H9 (cell line): Measurements from ENCODE around the gene NRP2. TPM values are rescaled to one million over a fixed set of nuclear protein-coding genes. Genes with fewer than 3 reads are reported as not detected.

Source experiments
- DNase-seq: peaks from one replicate; pipeline ENCODE4 v3.0.0-alpha.2; 2017
- H2AFZ ChIP-seq: one replicate; pipeline ENCODE4 v1.6.1; 2013; ENCODE audit warnings: mild to moderate bottlenecking, low read length, control low read depth, moderate library complexity
- H2AK5ac ChIP-seq: 2 replicates; pipeline ENCODE4 v1.6.1; 2013; ENCODE audit warnings: low read length, control low read depth, mixed read lengths; ENCODE audit not compliant: insufficient read length
- H2BK120ac ChIP-seq: one replicate; pipeline ENCODE4 v1.6.1; 2013; ENCODE audit warnings: low read depth, mild to moderate bottlenecking, low read length, control low read depth, inconsistent platforms; ENCODE audit not compliant: poor library complexity, severe bottlenecking
- H2BK12ac ChIP-seq: 2 replicates; pipeline ENCODE4 v1.6.1; 2013; ENCODE audit warnings: low read length, control low read depth, mixed read lengths, low read depth; ENCODE audit not compliant: insufficient read length
- H2BK15ac ChIP-seq: 2 replicates; pipeline ENCODE4 v1.6.1; 2013; ENCODE audit warnings: low read depth, low read length, control low read depth
- H2BK20ac ChIP-seq: one replicate; pipeline ENCODE4 v1.6.1; 2013; ENCODE audit warnings: low read depth, mild to moderate bottlenecking, low read length, control low read depth, inconsistent platforms; ENCODE audit not compliant: poor library complexity, severe bottlenecking
- H2BK5ac ChIP-seq: 2 replicates; pipeline ENCODE4 v1.6.1; 2013; ENCODE audit warnings: low read length, control low read depth, mixed read lengths; ENCODE audit not compliant: insufficient read length
- H3K14ac ChIP-seq: 2 replicates; pipeline ENCODE4 v1.6.1; 2013; ENCODE audit warnings: low read length, control low read depth; ENCODE audit not compliant: insufficient read depth
- H3K18ac ChIP-seq: 2 replicates; pipeline ENCODE4 v1.6.1; 2013; ENCODE audit warnings: low read depth, mild to moderate bottlenecking, mixed read lengths, low read length, control low read depth; ENCODE audit not compliant: insufficient read length
- H3K23ac ChIP-seq: 2 replicates; pipeline ENCODE4 v1.6.1; 2013; ENCODE audit warnings: low read length, control low read depth, mixed read lengths, low read depth; ENCODE audit not compliant: insufficient read length
- H3K23me2 ChIP-seq: 2 replicates; pipeline ENCODE4 v1.6.1; 2013; ENCODE audit warnings: low read depth, mild to moderate bottlenecking, mixed read lengths, low read length, control low read depth; ENCODE audit not compliant: insufficient read length, poor library complexity, severe bottlenecking
- H3K27ac ChIP-seq: 2 replicates; pipeline ENCODE4 v1.5.1; 2013; ENCODE audit warnings: low read length, control low read depth, mixed read lengths, low read depth; ENCODE audit not compliant: insufficient read length
- H3K27me3 ChIP-seq: 2 replicates; pipeline ENCODE4 v1.6.1; 2013; ENCODE audit warnings: low read length, control low read depth, inconsistent platforms; ENCODE audit not compliant: insufficient read depth
- H3K4ac ChIP-seq: 2 replicates; pipeline ENCODE4 v1.6.1; 2013; ENCODE audit warnings: low read depth, mild to moderate bottlenecking, control low read depth, inconsistent platforms, low read length, moderate library complexity
- H3K4me1 ChIP-seq: 2 replicates; pipeline ENCODE4 v1.6.1; 2013; ENCODE audit warnings: low read length, control low read depth, inconsistent platforms; ENCODE audit not compliant: insufficient read depth
- H3K4me2 ChIP-seq: 2 replicates; pipeline ENCODE4 v1.6.1; 2013; ENCODE audit warnings: low read length, control low read depth, mixed read lengths; ENCODE audit not compliant: insufficient read length, insufficient read depth
- H3K56ac ChIP-seq: 2 replicates; pipeline ENCODE4 v1.6.1; 2013; ENCODE audit warnings: low read depth, mild to moderate bottlenecking, mixed read lengths, low read length, control low read depth; ENCODE audit not compliant: insufficient read length
- H3K79me1 ChIP-seq: 2 replicates; pipeline ENCODE4 v1.6.1; 2013; ENCODE audit warnings: low read depth, mild to moderate bottlenecking, moderate library complexity, low read length, control low read depth, inconsistent platforms; ENCODE audit not compliant: insufficient read depth, poor library complexity, severe bottlenecking
- H3K79me2 ChIP-seq: 2 replicates; pipeline ENCODE4 v1.6.1; 2013; ENCODE audit warnings: low read length, control low read depth, inconsistent platforms; ENCODE audit not compliant: insufficient read depth
- H3K9ac ChIP-seq: 2 replicates; pipeline ENCODE4 v1.6.1; 2013; ENCODE audit warnings: low read length, control low read depth, mixed read lengths; ENCODE audit not compliant: insufficient read length; ENCODE audit errors: extremely low read depth
- H3K9me3 ChIP-seq: one replicate; pipeline ENCODE4 v1.6.1; 2013; ENCODE audit warnings: low read depth, low read length, inconsistent platforms; ENCODE audit not compliant: control insufficient read depth
- H3T11ph ChIP-seq: one replicate; pipeline ENCODE4 v1.6.1; 2013; ENCODE audit warnings: mild to moderate bottlenecking, low read length, control low read depth, inconsistent platforms
- H4K20me1 ChIP-seq: one replicate; pipeline ENCODE4 v1.6.1; 2013; ENCODE audit not compliant: control insufficient read depth, insufficient read length, insufficient read depth
- H4K5ac ChIP-seq: 2 replicates; pipeline ENCODE4 v1.6.1; 2013; ENCODE audit warnings: low read depth, mild to moderate bottlenecking, mixed read lengths, low read length, control low read depth; ENCODE audit not compliant: insufficient read length
- H4K8ac ChIP-seq: replicated peaks from 2 replicates; pipeline ENCODE4 v1.6.1; 2013; ENCODE audit warnings: low read length, control low read depth, mixed read lengths, low read depth; ENCODE audit not compliant: insufficient read length
- H4K91ac ChIP-seq: 2 replicates; pipeline ENCODE4 v1.6.1; 2013; ENCODE audit warnings: low read depth, mild to moderate bottlenecking, moderate library complexity, mixed read lengths, low read length, control low read depth; ENCODE audit not compliant: insufficient read length
- H3K27ac Mint-ChIP-seq, 3 experiments: 2 replicates in 2 of 3; 3 replicates in 1 of 3; pipeline ENCODE4 v1.8.0; 2020 to 2021; ENCODE audit warnings: mixed read lengths in 3 of 3, mild to moderate bottlenecking in 1 of 3, moderate library complexity in 1 of 3
- H3K27me3 Mint-ChIP-seq: 2 replicates; pipeline ENCODE4 v1.8.0; 2021; ENCODE audit warnings: low read depth, mild to moderate bottlenecking, moderate library complexity, mixed read lengths
- H3K36me3 Mint-ChIP-seq, 3 experiments: 2 replicates in 2 of 3; 3 replicates in 1 of 3; pipeline ENCODE4 v1.8.0; 2020 to 2021; ENCODE audit warnings: low read depth in 3 of 3, mixed read lengths in 3 of 3; ENCODE audit not compliant: insufficient read depth in 1 of 3
- H3K4me1 Mint-ChIP-seq, 2 experiments: 2 replicates each; pipeline ENCODE4 v1.8.0; 2020; ENCODE audit warnings: mixed read lengths in 2 of 2
- H3K4me3 Mint-ChIP-seq, 2 experiments: 2 replicates in 1 of 2; 3 replicates in 1 of 2; pipeline ENCODE4 v1.8.0; 2020 to 2021; ENCODE audit warnings: mild to moderate bottlenecking in 2 of 2, mixed read lengths in 2 of 2, moderate library complexity in 1 of 2
- H3K9me3 Mint-ChIP-seq, 2 experiments: 2 replicates in 1 of 2; 3 replicates in 1 of 2; pipeline ENCODE4 v1.8.0; 2020; ENCODE audit warnings: mild to moderate bottlenecking in 2 of 2, mixed read lengths in 2 of 2, moderate library complexity in 1 of 2
- WGBS: extraction: QIAGEN DNeasy Blood & Tissue Kit; methylation state at CpG from one replicate; pipeline ENCODE4 v1.1.7; 2013; ENCODE audit warnings: missing lambda C conversion rate, low lambda C conversion rate, mixed read lengths; ENCODE audit not compliant: insufficient read length; ENCODE audit errors: extremely low coverage; 5-methylcytosine and 5-hydroxymethylcytosine counted together
- total RNA-seq: library from RNA; stranded (reverse); gene quantifications from 2 replicates; pipeline ENCODE4 v1.2.1, GENCODE V29; 2021
- TF ChIP-seq, protein P1 (sequence below): fragments of 200-600 bp; sonication (generic); conservative IDR thresholded peaks from 3 replicates; pipeline ENCODE4 v1.8.0; 2021; ENCODE audit warnings: antibody characterized with exemption, mild to moderate bottlenecking

NRP2 gene
- total RNA-seq, 1 experiment from 2014 or later, result 19.7 TPM

DNA sequence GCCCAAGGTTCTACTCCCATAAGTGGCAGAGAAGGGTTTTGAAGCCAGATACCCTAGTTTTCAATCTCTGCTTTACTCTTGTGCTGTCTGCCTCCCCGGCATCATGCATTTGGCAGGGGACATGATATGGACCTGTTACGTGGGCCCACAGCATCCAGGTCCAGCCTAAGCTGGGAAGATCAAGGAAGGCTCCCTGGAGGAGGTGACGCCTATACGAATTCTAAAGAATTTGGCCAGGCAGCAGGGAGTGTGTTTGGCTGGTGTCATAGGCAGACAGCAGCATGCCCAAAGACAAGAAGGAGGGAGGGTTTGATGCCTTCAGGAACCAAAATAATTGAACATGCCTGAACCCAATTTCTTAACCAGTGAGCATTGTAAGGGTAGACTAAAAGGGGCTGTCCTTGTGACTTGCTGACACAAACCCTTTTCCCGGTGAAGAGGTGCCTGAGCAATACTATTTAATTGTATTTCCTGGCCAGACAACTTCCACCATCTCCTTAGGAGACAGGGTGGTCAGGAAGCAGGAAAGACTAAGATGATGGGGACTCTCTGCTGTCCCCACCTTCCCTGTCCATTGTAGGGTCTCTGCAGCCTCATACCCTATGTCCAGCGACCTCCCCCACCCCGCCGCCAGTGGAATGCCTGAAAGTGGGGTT is 21.3 kb downstream of the NRP2 start:
- Histone ChIP-seq H3K23ac (no peak overlapping the region), H2BK5ac (no peak overlapping the region), H4K91ac (no peak overlapping the region), H4K5ac (no peak overlapping the region), H2BK12ac (no peak overlapping the region), H3K4ac (no peak overlapping the region), H3K79me1 (no peaks in the 10 kb centered on the region), H3T11ph (no peak overlapping the region), H3K4me2 (no peak overlapping the region), H3K56ac (no peak overlapping the region), H3K14ac (no peak overlapping the region; the same call in 1 of the 2 replicates), H3K18ac (no peak overlapping the region), H2BK15ac (no peak overlapping the region), H3K23me2 (no peaks in the 10 kb centered on the region), H2BK120ac (no peak overlapping the region), H2AK5ac (no peak overlapping the region), H3K27me3 (no peaks in the 10 kb centered on the region), H4K8ac (no peak overlapping the region), H3K9me3 (no peaks in the 10 kb centered on the region), H4K20me1 (no peaks in the 10 kb centered on the region), H3K4me1 (peaks cover 21% of the 10 kb centered on the region), H3K9ac (no peak overlapping the region), H3K79me2 (no peaks in the 10 kb centered on the region), H2AFZ (no peak overlapping the region), H2BK20ac (no peak overlapping the region), H3K27ac (no peak overlapping the region)
- TF ChIP-seq, protein P1, sequence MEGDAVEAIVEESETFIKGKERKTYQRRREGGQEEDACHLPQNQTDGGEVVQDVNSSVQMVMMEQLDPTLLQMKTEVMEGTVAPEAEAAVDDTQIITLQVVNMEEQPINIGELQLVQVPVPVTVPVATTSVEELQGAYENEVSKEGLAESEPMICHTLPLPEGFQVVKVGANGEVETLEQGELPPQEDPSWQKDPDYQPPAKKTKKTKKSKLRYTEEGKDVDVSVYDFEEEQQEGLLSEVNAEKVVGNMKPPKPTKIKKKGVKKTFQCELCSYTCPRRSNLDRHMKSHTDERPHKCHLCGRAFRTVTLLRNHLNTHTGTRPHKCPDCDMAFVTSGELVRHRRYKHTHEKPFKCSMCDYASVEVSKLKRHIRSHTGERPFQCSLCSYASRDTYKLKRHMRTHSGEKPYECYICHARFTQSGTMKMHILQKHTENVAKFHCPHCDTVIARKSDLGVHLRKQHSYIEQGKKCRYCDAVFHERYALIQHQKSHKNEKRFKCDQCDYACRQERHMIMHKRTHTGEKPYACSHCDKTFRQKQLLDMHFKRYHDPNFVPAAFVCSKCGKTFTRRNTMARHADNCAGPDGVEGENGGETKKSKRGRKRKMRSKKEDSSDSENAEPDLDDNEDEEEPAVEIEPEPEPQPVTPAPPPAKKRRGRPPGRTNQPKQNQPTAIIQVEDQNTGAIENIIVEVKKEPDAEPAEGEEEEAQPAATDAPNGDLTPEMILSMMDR, result no peak
- Mint-ChIP-seq H3K36me3 (peaks cover 0 to 6% (median 0%) of the 10 kb centered on the region in 3 experiments; a peak in 2 of 7 replicates), H3K9me3 (no peaks in the 10 kb centered on the region), H3K27ac (no peak overlapping the region), H3K27me3 (no peaks in the 10 kb centered on the region), H3K4me3 (no peak overlapping the region), H3K4me1 (peaks cover 65 to 73% of the 10 kb centered on the region in 2 experiments)
- no CpG with 5 or more reads among the region's 8 CpGs for WGBS
- DNase-seq, result no peak
